ENCODE measurements around the gene MEI1.

MEI1 gene

GRCh38 chr22:41752011-41752970 lies 53.0 kb downstream of the MEI1 start:
- H3K9me3 Mint-ChIP-seq: no peaks in the 10 kb centered on the region
- peak in 1 of 2 donors; percentile 3 for DNase-seq (ENCODE audit: low spot score in 2 of 2)
- no peaks in the 10 kb centered on the region for H3K36me3 Mint-ChIP-seq
- ATAC-seq: peak; percentile 91
- H3K4me1 Mint-ChIP-seq: peaks cover 12% of the 10 kb centered on the region
- H3K4me3 Mint-ChIP-seq: peak overlapping the region; percentile 14
- peak overlapping the region; percentile 11 for H3K27ac Mint-ChIP-seq

GRCh38 chr22:41753984-41754383 lies 54.7 kb downstream of the MEI1 start:
- H3K4me1 Mint-ChIP-seq: peaks cover 12% of the 10 kb centered on the region
- no peak overlapping the region for H3K4me3 Mint-ChIP-seq
- no peak overlapping the region for H3K27ac Mint-ChIP-seq
- DNase-seq (ENCODE audit: low spot score in 2 of 2): no peak
- H3K9me3 Mint-ChIP-seq: no peaks in the 10 kb centered on the region
- H3K36me3 Mint-ChIP-seq: no peaks in the 10 kb centered on the region
- no peak for ATAC-seq

- Mint-ChIP-seq H3K9me3 (no peaks in the 10 kb centered on the region), H3K36me3 (no peaks in the 10 kb centered on the region), H3K4me1 (peaks cover 2% of the 10 kb centered on the region), H3K27ac (no peak overlapping the region), H3K4me3 (no peak overlapping the region)
- DNase-seq (ENCODE audit: low spot score in 2 of 2): no peak
- ATAC-seq: no peak
Observed at GRCh38 chr22:41757502-41757901, 58.2 kb downstream of the MEI1 start.

GRCh38 chr22:41758231-41758630 lies 58.9 kb downstream of the MEI1 start:
- H3K27ac Mint-ChIP-seq: no peak overlapping the region
- H3K4me1 Mint-ChIP-seq: no peaks in the 10 kb centered on the region
- no peak for ATAC-seq
- no peaks in the 10 kb centered on the region for H3K36me3 Mint-ChIP-seq
- H3K4me3 Mint-ChIP-seq: no peak overlapping the region
- no peaks in the 10 kb centered on the region for H3K9me3 Mint-ChIP-seq
- DNase-seq (ENCODE audit: low spot score in 2 of 2): no peak

- peak; percentile 21 to 57 for DNase-seq (ENCODE audit: low spot score in 2 of 2)
- Mint-ChIP-seq H3K36me3 (no peaks in the 10 kb centered on the region), H3K27ac (peak overlapping the region; percentile 15), H3K9me3 (no peaks in the 10 kb centered on the region), H3K4me1 (peaks cover 7% of the 10 kb centered on the region), H3K4me3 (no peak overlapping the region)
- peak; percentile 71 for ATAC-seq
Observed at GRCh38 chr22:41762980-41763779, 63.9 kb downstream of the MEI1 start.

GRCh38 chr22:41766476-41766875 lies 67.2 kb downstream of the MEI1 start:
- no peak for ATAC-seq
- peaks cover 22% of the 10 kb centered on the region for H3K4me1 Mint-ChIP-seq
- H3K27ac Mint-ChIP-seq: no peak overlapping the region
- H3K4me3 Mint-ChIP-seq: no peak overlapping the region
- no peaks in the 10 kb centered on the region for H3K9me3 Mint-ChIP-seq
- no peak for DNase-seq (ENCODE audit: low spot score in 2 of 2)
- H3K36me3 Mint-ChIP-seq: no peaks in the 10 kb centered on the region

- H3K36me3 Mint-ChIP-seq: no peaks in the 10 kb centered on the region
- H3K9me3 Mint-ChIP-seq: no peaks in the 10 kb centered on the region
- no peak overlapping the region for H3K27ac Mint-ChIP-seq
- no peak overlapping the region for H3K4me3 Mint-ChIP-seq
- H3K4me1 Mint-ChIP-seq: peaks cover 22% of the 10 kb centered on the region
- peak; percentile 78 for ATAC-seq
- DNase-seq (ENCODE audit: low spot score in 2 of 2): no peak
Observed at GRCh38 chr22:41768430-41768829, 69.1 kb downstream of the MEI1 start.

- DNase-seq (ENCODE audit: low spot score in 2 of 2): no peak
- Mint-ChIP-seq H3K4me3 (no peak overlapping the region), H3K36me3 (no peaks in the 10 kb centered on the region), H3K4me1 (peaks cover 22% of the 10 kb centered on the region), H3K27ac (peak overlapping the region; percentile 43), H3K9me3 (no peaks in the 10 kb centered on the region)
- ATAC-seq: peak; percentile 88
Observed at GRCh38 chr22:41770715-41771468, 71.6 kb downstream of the MEI1 start.

GRCh38 chr22:41772198-41772597 lies 72.9 kb downstream of the MEI1 start:
- no peak for ATAC-seq
- no peaks in the 10 kb centered on the region for H3K9me3 Mint-ChIP-seq
- H3K4me1 Mint-ChIP-seq: peaks cover 22% of the 10 kb centered on the region
- peak overlapping the region; percentile 11 for H3K27ac Mint-ChIP-seq
- no peak for DNase-seq (ENCODE audit: low spot score in 2 of 2)
- H3K36me3 Mint-ChIP-seq: no peaks in the 10 kb centered on the region
- H3K4me3 Mint-ChIP-seq: no peak overlapping the region

- peak overlapping the region; percentile 11 for H3K27ac Mint-ChIP-seq
- H3K36me3 Mint-ChIP-seq: no peaks in the 10 kb centered on the region
- no peak overlapping the region for H3K4me3 Mint-ChIP-seq
- ATAC-seq: peak; percentile 74
- H3K9me3 Mint-ChIP-seq: no peaks in the 10 kb centered on the region
- peaks cover 19% of the 10 kb centered on the region for H3K4me1 Mint-ChIP-seq
- no peak for DNase-seq (ENCODE audit: low spot score in 2 of 2)
Observed at GRCh38 chr22:41772645-41773044, 73.3 kb downstream of the MEI1 start.

- ATAC-seq (no peak), DNase-seq (ENCODE audit: low spot score in 2 of 2) (no peak)
- Mint-ChIP-seq H3K36me3 (no peaks in the 10 kb centered on the region), H3K4me3 (no peak overlapping the region), H3K9me3 (no peaks in the 10 kb centered on the region), H3K4me1 (peaks cover 22% of the 10 kb centered on the region), H3K27ac (no peak overlapping the region)
Observed at GRCh38 chr22:41775338-41775737, 76.0 kb downstream of the MEI1 start.

- Mint-ChIP-seq H3K27ac (no peak overlapping the region), H3K36me3 (no peaks in the 10 kb centered on the region), H3K4me3 (no peak overlapping the region), H3K9me3 (no peaks in the 10 kb centered on the region), H3K4me1 (peaks cover 22% of the 10 kb centered on the region)
- no peak for ATAC-seq
- DNase-seq (ENCODE audit: low spot score in 2 of 2): no peak
Observed at GRCh38 chr22:41775976-41776375, 76.7 kb downstream of the MEI1 start.

GRCh38 chr22:41776381-41776780 lies 77.1 kb downstream of the MEI1 start:
- no peak for DNase-seq (ENCODE audit: low spot score in 2 of 2)
- H3K36me3 Mint-ChIP-seq: no peaks in the 10 kb centered on the region
- H3K4me3 Mint-ChIP-seq: no peak overlapping the region
- H3K4me1 Mint-ChIP-seq: peaks cover 24% of the 10 kb centered on the region
- no peaks in the 10 kb centered on the region for H3K9me3 Mint-ChIP-seq
- no peak for ATAC-seq
- no peak overlapping the region for H3K27ac Mint-ChIP-seq

GRCh38 chr22:41777749-41778425 lies 78.6 kb downstream of the MEI1 start:
- no peak for ATAC-seq
- H3K9me3 Mint-ChIP-seq: no peaks in the 10 kb centered on the region
- DNase-seq (ENCODE audit: low spot score in 2 of 2): no peak
- peak overlapping the region; percentile 51 for H3K27ac Mint-ChIP-seq
- H3K4me1 Mint-ChIP-seq: peaks cover 39% of the 10 kb centered on the region
- peaks cover 3% of the 10 kb centered on the region for H3K36me3 Mint-ChIP-seq
- H3K4me3 Mint-ChIP-seq: no peak overlapping the region

Measured in stimulated activated effector memory CD8-positive, alpha-beta T cell treated with anti-CD3 and anti-CD28 coated beads, Interleukin-12 subunit alpha, Interleukin-12 subunit beta, amount 100 ng/mL, for 72 hours (primary cell).